ENCODE data around the gene SLC5A10. TPM values are rescaled to one million over a fixed set of nuclear protein-coding genes. Genes with fewer than 3 reads are reported as not detected.

SLC5A10 gene
- total RNA-seq, 1 experiment from 2014 or later, result not detected

DNA sequence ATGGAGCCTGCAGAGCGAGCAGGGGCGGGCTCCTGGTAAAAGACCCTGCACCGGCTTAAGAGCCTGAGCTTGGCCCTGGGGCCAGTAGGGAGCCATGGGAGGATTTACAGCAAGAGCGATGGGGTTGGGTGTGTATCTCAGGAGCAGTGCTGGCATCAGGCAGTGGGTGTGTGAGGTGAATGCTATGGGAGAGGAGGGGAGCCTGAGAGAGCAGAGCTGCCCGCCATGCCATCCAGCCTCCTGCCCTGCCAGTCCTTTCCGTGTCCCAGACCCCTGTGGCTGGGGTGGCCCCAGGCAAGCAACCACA lies 29.3 kb downstream of the SLC5A10 start:
- H3K4me3 ChIP-seq (ENCODE audit: low read depth in 2 of 2, low read length in 2 of 2), result no peak overlapping the region
- POLR2A ChIA-PET, result no interaction called here
- ATAC-seq, result no peak

DNA sequence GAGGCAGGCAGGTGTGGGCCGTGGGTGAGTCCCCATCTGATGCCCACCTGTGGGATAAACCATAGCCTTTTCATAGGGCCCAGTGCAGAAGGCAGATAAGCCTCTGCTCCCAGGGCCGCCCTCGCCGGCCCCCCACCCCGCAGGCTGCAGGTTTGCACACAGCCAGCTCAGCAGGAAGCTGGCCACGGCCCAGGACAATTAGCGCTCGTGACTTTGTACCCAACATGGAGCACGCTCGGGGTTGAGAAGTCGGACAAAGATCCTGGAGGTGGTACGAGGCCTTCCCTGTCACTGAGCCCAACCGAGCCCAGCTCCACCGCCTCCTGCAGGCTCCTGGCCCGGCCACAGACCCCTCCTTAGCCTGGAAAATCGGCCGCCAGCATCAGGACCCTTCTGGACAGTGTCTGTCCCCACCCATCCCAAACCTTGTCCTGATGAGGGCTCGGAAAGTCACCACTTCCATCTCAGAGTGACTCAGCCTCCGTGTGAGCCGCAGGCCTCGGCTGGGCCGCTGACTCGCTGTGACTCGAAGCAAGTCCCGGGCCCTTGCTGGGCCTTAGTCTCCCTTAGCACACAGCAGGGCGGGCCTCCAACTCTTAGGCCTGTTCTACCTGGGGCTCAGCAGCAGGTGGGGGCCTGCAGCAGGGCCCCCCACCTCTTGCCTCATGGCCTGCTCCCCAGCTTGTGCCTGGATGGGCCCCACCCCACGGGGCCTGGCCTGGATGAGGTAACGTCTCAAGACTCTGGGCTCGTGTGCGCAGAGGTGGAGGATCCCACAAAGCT lies 29.9 kb downstream of the SLC5A10 start:
- CTCF ChIA-PET, result interaction anchor here (1.2 kb wide), 1 partner anchor 21 kb away, joined by 3 read pairs; no protein-coding TSS in a partner anchor
- in situ Hi-C loops (cut with HindIII; ENCODE audit: low pct_unique_long_range_greater_than_20kb, low sequenced_read_pairs), result no loop called here

More for the DNA sequence above, 29.3 kb downstream of the SLC5A10 start:
- DNase-seq (ENCODE audit: low read depth, low spot score), result no peak
- TF ChIP-seq, protein P1, sequence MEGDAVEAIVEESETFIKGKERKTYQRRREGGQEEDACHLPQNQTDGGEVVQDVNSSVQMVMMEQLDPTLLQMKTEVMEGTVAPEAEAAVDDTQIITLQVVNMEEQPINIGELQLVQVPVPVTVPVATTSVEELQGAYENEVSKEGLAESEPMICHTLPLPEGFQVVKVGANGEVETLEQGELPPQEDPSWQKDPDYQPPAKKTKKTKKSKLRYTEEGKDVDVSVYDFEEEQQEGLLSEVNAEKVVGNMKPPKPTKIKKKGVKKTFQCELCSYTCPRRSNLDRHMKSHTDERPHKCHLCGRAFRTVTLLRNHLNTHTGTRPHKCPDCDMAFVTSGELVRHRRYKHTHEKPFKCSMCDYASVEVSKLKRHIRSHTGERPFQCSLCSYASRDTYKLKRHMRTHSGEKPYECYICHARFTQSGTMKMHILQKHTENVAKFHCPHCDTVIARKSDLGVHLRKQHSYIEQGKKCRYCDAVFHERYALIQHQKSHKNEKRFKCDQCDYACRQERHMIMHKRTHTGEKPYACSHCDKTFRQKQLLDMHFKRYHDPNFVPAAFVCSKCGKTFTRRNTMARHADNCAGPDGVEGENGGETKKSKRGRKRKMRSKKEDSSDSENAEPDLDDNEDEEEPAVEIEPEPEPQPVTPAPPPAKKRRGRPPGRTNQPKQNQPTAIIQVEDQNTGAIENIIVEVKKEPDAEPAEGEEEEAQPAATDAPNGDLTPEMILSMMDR (IDR thresholded peaks at IDR 0.05), result no peak
- TF ChIP-seq POLR2AphosphoS5 (IDR thresholded peaks at IDR 0.05; ENCODE audit: low read depth, low read length), result no peak
- Histone ChIP-seq H3K36me3 (ENCODE audit: control insufficient read depth, insufficient read depth, low read length) (no peaks in the 10 kb centered on the region), H3K9me3 (ENCODE audit: control insufficient read depth, insufficient read depth, low read depth, low read length) (no peaks in the 10 kb centered on the region), H3K27ac (ENCODE audit: low read length) (no peak overlapping the region), H3K4me1 (ENCODE audit: control insufficient read depth, insufficient read depth, low read length) (peaks cover 16% of the 10 kb centered on the region), H3K27me3 (ENCODE audit: control insufficient read depth, insufficient read depth, low read length) (no peaks in the 10 kb centered on the region)
- CTCF ChIA-PET, result no interaction called here
- intact Hi-C loops (cut with micrococcal nuclease; ENCODE audit: unreplicated experiment), result no loop called here
- no TSS peak for BruUV-seq (replicated peaks)
- in situ Hi-C loops (cut with HindIII; ENCODE audit: low pct_unique_long_range_greater_than_20kb, low sequenced_read_pairs), result no loop called here

More for the DNA sequence above, 29.9 kb downstream of the SLC5A10 start:
- DNase-seq (ENCODE audit: low read depth, low spot score) (peak; percentile 36), ATAC-seq (peak; percentile 80)
- intact Hi-C loops (cut with micrococcal nuclease; ENCODE audit: unreplicated experiment), result no loop called here
- Histone ChIP-seq H3K4me1 (ENCODE audit: control insufficient read depth, insufficient read depth, low read length) (peaks cover 16% of the 10 kb centered on the region), H3K27ac (ENCODE audit: low read length) (peak overlapping the region; percentile 57), H3K36me3 (ENCODE audit: control insufficient read depth, insufficient read depth, low read length) (no peaks in the 10 kb centered on the region), H3K9me3 (ENCODE audit: control insufficient read depth, insufficient read depth, low read depth, low read length) (no peaks in the 10 kb centered on the region), H3K27me3 (ENCODE audit: control insufficient read depth, insufficient read depth, low read length) (no peaks in the 10 kb centered on the region), H3K4me3 (ENCODE audit: low read depth in 2 of 2, low read length in 2 of 2) (no peak overlapping the region)
- no TSS peak for BruUV-seq (replicated peaks)
- no peak for TF ChIP-seq POLR2AphosphoS5 (IDR thresholded peaks at IDR 0.05; ENCODE audit: low read depth, low read length)
- TF ChIP-seq TCF7L2 (IDR thresholded peaks at IDR 0.05; ENCODE audit: low read depth, low read length), result no peak
- TF ChIP-seq, protein P2, sequence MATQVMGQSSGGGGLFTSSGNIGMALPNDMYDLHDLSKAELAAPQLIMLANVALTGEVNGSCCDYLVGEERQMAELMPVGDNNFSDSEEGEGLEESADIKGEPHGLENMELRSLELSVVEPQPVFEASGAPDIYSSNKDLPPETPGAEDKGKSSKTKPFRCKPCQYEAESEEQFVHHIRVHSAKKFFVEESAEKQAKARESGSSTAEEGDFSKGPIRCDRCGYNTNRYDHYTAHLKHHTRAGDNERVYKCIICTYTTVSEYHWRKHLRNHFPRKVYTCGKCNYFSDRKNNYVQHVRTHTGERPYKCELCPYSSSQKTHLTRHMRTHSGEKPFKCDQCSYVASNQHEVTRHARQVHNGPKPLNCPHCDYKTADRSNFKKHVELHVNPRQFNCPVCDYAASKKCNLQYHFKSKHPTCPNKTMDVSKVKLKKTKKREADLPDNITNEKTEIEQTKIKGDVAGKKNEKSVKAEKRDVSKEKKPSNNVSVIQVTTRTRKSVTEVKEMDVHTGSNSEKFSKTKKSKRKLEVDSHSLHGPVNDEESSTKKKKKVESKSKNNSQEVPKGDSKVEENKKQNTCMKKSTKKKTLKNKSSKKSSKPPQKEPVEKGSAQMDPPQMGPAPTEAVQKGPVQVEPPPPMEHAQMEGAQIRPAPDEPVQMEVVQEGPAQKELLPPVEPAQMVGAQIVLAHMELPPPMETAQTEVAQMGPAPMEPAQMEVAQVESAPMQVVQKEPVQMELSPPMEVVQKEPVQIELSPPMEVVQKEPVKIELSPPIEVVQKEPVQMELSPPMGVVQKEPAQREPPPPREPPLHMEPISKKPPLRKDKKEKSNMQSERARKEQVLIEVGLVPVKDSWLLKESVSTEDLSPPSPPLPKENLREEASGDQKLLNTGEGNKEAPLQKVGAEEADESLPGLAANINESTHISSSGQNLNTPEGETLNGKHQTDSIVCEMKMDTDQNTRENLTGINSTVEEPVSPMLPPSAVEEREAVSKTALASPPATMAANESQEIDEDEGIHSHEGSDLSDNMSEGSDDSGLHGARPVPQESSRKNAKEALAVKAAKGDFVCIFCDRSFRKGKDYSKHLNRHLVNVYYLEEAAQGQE (IDR thresholded peaks at IDR 0.05; ENCODE audit: insufficient read depth in 1 of 2, low read depth in 2 of 2, low read length in 1 of 2), result no peak
- no peak for TF ChIP-seq SIN3A (IDR thresholded peaks at IDR 0.05; ENCODE audit: borderline replicate concordance, insufficient read depth, low read depth, low read length)
- TF ChIP-seq, protein P1 (IDR thresholded peaks at IDR 0.05), result no peak
- POLR2A ChIA-PET, result no interaction called here

Measured in Panc1 (cell line).